ENCODE measurements around the gene PSRC1. TPM values are rescaled to one million over a fixed set of nuclear protein-coding genes. Genes with fewer than 3 reads are reported as not detected.

The PSRC1 gene
- total and polyA plus RNA-seq, 12 donors: 0.34 to 2.9 (median 0.73) TPM

- no peak for ATAC-seq
- 91 to 95% methylated on average over 19 to 20 of the region's 20 CpGs for WGBS, 2 donors
- Histone ChIP-seq H3K36me3 (no peaks in the 10 kb centered on the region), H3K9me3 (no peaks in the 10 kb centered on the region), H3K4me3 (no peak overlapping the region), H3K27ac (no peak overlapping the region), H3K27me3 (no peaks in the 10 kb centered on the region), H3K4me1 (peaks cover 0 to 4% (median 0%) of the 10 kb centered on the region in 9 donors)
- intact Hi-C loops (cut with DNase I): loop anchor here in 1 of 10 donors (10.0 kb wide), 1 partner anchor 254 kb away; no protein-coding TSS in a partner anchor
- no peak for DNase-seq
- no peak for TF ChIP-seq CTCF (IDR thresholded peaks at IDR 0.05)
These were observed 12.2 kb downstream of the PSRC1 start for GRCh38 chr1:109270623-109271317.

GRCh38 chr1:109269981-109270622 is 12.8 kb downstream of the PSRC1 start:
- no peak for TF ChIP-seq CTCF (IDR thresholded peaks at IDR 0.05)
- Histone ChIP-seq H3K36me3 (no peaks in the 10 kb centered on the region), H3K27ac (no peak overlapping the region), H3K4me1 (peaks cover 0 to 4% (median 0%) of the 10 kb centered on the region in 9 donors), H3K4me3 (no peak overlapping the region), H3K27me3 (no peaks in the 10 kb centered on the region), H3K9me3 (no peaks in the 10 kb centered on the region)
- DNase-seq (no peak), ATAC-seq (no peak)
- 95 to 97% methylated on average over 16 to 17 of the region's 17 CpGs for WGBS, 2 donors
- intact Hi-C loops (cut with DNase I): loop anchor here in 2 of 10 donors (10.0 kb wide), 2 partner anchors 255 to 265 kb away; partner anchors contain the start of gene GPR61 (in 1 of the 2)

- no peaks in the 10 kb centered on the region for H3K36me3 ChIP-seq
- WGBS, 2 donors: 91 to 93% methylated on average over 33 of the region's 33 CpGs
- TF ChIP-seq CTCF (IDR thresholded peaks at IDR 0.05): no peak
- no peak overlapping the region for H3K27ac ChIP-seq
- no peaks in the 10 kb centered on the region for H3K9me3 ChIP-seq
- DNase-seq: no peak
- H3K4me3 ChIP-seq: no peak overlapping the region
- intact Hi-C loops (cut with DNase I): loop anchor here in 1 of 10 donors (10.0 kb wide), 1 partner anchor 265 kb away; the partner anchor contains the start of gene GPR61
- H3K27me3 ChIP-seq: no peaks in the 10 kb centered on the region
- H3K4me1 ChIP-seq: peaks cover 0 to 4% (median 0%) of the 10 kb centered on the region in 9 donors
- ATAC-seq: no peak
These were observed 13.5 kb downstream of the PSRC1 start for GRCh38 chr1:109269212-109269980.

Data from heart right ventricle (tissue), 16 donors.